Stimulated activated CD4-positive, alpha-beta T cell treated with anti-CD3 and anti-CD28 coated beads, Interleukin-12 subunit alpha, Interleukin-12 subunit beta, amount 100 ng/mL, for 48 hours (primary cell): ENCODE results near the gene FBXL4.
A peak's percentile ranks its signal among the peaks of the same experiment; 100 is the strongest.

Source experiments
- DNase-seq, 3 donors: peaks; one replicate each; pipeline ENCODE4 v3.0.0-alpha.2; 2020; ENCODE audit warnings: low read depth in 2 of 3, low spot score in 1 of 3

FBXL4 gene

DNA sequence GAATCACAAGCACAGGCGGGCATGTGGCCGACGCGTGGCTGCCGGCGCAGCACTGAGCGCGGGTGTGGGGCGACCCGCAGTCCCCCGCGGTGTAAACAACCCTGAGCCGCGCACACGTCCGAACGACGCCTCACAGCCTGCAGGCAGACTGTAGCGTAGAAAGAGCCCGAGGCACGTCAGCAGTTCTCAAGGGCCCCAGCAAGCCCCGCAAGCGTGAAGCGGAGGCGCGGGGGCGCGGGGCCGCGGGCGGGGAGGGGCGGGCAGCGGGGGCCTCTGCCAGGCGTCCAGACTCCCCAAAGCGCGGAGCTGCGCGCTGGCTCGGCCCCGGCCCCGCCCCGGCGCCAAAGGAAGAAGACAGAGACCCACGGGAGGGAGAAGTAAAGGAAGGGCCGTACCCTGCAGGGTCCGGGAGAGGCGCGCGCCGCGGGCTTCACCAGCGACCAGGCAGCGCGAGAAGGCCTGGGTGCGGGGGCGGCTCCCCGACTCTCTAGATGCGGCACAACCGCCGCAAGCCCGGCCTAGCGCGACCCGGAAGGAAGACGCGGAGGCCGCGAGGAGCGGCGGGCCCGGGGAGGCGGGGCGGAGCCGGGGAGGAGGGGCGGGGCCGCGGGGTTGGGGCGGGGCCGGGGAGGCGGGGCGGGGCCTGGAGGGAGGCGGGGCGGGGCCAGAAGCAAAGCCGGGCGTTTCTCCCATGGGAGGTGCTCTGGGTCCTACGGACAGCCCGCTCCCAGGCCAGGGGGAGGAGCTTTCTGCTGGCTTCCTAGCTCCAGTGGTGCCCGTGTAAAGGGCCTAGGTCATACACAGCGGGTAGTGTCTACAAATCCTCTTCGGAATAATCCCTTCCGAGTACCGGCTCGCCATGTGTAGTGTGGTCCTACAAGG lies at the start of gene FBXL4:
Gene FBXL4, minus strand, starts transcription at position 536 of the 882 bp plus-strand sequence. CDS start 20,958 bp downstream, outside the sequence.
- DNase-seq: peak; percentile 63 to 81 (median 71)

DNA sequence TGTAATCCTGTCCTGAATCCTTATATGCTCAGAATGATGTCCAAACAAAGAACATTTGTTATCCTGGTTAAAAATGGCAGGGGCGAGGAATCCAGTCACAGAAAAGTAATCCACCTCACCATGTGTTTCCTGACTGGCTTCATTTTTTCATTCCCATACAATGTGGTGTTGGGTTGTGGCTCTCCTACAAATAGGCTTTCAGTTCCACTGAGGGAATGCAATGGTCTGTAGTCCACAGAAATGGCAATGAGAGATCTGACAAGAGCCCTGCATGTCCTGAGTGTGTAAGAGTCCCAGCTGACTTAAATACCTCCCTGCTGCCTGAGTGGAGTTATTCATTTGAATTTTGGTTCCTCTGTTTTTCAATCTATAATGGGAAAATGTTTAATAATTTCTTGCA lies 47.4 kb upstream of the FBXL4 start:
- DNase-seq: no peak

DNA sequence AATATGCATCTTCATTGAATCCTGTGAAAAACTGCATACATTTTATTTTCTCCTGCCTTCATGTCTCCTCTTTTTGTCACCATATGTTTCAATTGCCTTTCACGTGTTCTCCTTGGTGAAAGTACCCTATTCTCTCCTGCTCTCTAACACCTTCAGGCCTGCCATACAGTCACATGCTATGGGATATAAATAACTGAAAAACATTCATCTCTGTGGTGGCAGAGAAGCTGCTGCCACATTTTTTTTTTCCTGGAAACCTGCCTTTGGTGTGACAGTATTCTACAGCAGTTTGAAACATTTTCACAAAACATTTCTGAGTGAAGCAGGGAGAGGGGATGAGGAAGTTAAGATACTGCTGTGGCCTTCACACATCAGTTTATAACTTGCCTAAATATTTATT lies 44.8 kb upstream of the FBXL4 start:
- no peak for DNase-seq

DNA sequence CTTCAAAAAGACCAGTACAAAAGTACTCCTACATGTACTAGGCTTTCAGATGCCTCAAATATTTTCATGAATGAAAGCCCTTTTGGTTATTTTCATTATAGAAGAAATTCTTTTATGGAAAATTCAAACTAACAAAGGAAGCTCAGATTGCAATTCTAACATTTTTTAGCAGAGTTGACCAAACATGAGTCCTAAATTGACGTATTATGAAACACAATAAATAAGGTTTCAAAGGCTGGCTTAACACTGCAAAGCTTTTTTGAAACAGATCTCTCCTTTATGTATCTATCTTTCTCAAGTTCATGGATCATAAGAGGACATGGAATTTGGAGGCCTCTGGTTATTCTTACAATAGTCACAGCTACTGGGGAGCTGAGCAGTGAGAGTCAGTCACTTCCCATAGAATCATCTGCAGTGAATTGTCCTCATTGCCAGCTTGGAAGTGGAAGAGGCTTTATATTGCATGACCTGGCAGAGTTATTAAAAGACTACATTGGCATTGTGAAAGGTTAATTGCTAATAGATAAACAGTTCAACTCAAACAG lies 38.4 kb upstream of the FBXL4 start:
- no peak for DNase-seq

DNA sequence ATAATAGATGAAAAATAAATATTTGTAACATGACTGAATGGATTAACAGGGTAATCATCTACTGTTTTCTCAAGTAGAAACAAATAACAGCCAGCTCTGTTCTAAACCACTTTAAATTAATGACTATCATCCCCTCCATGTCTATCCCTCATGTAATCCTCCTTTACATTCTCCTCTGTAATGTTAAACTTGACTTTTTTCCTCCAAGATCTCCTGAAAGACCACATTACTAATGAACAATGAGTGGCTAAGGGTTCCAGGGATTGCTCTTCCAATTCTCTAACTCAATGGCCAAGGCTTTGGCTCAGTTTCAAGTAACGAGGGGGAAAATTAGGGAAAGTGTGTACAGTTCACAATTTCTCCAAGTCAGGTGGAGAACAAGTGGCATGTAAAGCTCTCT lies 37.6 kb upstream of the FBXL4 start:
- DNase-seq: no peak

DNA sequence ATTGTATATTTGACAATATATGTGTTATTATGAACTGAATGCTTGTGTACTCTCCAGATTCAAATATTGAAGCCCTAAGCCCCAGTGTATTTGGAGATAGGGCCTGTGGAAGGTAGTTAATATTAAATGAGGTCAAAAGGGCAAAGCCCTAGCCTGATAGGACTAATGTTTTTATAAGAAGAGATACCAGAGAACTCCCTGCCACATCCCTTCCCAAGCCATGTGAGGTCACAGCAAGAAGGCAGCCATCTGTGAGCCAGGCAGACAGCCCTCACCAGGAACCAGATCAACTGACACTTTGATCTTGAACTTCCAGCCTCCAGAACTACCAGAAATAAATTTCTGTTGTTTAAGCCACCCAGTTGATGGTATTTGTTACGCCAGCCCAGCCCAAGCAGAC lies 36.4 kb upstream of the FBXL4 start:
- DNase-seq: no peak

DNA sequence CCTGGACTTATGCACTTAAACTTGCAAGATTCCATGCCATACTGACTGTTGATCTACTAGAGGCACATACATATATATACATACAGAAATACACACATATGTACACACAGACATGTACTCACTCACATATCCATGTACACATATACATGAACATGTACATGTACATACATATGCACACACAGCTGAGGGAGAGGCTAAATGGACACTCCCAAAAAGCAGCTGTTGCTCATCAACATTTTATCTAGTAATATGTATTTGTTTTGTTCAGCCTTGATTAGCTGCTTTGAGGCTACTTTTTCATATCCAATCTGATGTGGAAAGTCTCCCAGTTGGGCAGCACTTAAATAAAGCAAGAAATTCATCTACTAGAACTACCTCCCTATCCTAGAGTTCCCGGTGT lies 33.7 kb upstream of the FBXL4 start:
- no peak for DNase-seq

DNA sequence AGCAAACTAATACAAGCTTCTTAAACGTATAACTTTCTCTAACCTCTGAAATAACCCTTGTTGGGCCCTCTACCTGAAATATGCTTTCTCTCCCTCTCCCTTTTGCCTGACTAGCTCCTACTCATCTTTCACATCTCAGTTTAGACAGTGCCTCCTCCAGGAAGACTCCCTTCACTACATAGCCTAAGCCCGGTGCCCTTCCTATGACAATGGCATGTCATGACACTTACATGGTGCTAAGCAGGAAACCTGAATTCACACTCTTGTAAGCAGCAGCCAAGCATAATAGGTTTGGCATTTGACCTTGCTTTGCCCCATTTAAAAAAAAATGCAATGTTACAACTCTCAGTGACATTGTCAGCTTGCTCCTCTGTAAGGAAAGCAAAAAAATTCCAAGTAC lies 33.1 kb upstream of the FBXL4 start:
- DNase-seq: no peak

DNA sequence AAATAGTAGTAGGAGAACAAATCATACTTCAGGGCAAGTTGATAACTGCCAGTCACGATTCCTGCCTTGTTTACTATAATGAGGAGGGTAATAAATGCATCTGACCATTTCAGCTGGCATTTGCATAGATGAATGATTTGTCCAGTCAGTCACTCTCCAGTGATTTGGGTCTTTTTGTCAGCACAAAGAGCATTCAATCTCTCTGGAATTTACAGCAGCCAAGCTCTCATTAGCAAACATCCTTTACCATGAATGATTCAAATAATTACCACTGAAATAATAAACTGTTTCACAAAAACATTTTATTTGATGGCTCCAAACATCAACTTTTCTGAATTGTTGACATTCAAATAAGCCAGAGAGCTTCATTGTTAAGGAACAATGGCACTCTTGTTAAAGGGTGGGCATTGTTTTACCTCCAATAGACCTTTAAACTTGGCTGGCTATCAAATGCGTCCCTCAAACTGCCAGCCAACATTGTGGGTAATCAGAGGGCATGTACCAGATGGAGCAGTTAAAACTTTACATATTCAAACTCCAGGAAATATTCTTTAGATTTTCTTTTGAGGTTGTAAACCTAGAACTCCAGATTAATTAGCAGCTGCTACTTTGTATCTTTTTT lies 30.0 kb upstream of the FBXL4 start:
- DNase-seq: no peak

DNA sequence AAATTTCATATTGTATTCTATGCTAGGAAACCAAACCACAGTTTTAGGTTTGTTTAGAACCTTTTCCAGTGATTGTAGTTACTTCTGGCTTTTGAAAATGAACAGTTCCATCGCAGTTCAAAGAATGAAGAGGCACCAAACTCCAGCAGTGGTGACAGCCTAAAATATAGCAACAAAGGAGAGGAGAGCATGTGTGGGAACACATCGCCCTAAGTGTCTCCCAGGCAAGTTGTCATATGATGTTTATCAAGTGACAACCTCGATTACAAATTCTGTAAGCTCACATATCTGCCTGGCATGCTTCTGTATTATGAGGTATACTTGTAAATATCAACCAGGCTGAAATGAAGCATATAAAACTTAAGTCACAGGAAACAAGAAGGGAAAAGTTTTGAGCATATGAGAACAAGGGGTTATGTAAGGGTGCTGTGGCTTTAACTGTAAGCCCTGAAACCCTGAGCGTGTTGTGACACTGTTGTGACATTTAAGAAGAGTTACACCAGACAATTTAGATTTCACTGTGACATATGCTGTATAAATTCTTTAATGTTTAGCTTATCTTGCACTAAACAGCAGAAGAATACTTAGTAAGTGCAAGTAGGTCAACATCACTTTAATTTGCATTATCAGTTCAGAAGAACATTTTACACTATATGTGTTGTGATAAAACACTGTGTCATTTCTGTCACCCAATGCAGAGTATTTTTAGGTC lies 29.1 kb upstream of the FBXL4 start:
- DNase-seq: no peak

DNA sequence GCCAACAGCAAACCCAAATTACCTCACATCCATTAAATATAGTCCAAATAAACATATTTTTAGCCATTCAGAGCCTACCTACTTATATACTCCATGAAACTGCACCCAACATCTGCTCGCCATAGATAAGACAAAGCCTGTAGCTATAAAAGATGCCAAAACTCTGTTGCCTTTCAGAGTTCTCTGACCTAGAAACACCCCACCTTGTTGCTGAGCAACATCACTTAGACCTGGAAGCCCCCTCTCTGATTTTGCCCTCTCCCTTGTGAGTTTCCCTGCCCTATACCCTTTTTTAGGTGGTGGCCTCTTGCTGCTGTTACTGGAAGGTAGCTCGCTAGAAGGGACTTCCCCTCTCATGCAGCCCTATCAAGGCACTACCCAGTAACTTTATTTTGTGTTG lies 27.7 kb upstream of the FBXL4 start:
- no peak for DNase-seq

DNA sequence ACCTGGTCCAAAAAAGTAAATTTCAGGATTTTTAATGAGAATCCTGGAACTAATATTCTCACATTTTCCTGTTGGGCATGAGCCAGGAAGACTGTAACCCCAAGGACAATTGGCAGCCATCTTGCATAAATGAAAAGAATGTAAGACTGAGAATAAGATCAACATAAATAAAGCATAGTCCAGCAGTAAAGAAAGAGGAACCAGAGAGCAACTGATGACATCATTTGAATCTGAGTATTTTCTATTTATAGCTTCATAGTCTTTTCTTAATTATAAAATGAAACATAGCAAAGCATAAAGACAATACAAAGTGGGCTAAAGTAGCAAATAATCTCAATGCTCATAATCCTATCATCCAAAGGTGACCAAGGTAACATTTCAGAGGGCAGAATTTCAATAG lies 26.6 kb upstream of the FBXL4 start:
- DNase-seq: no peak

DNA sequence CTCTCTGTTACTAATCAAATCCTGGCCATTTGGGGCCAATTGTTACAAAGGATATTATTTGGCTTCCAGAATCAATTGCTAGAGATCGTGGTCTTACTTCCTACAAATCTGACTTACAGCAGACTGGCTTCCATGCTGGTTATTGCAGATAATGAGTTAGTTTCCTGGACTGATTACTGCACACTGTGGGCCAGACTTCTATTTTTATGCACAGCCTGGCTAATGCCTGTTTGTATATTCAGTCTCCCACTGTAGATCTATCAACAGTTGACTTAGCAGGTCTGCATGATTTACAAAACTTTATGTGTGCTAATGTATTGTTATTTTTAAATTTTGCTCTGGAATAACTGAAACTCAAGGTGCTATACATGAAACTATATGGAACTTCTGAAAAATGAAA lies 25.8 kb upstream of the FBXL4 start:
- DNase-seq: no peak

DNA sequence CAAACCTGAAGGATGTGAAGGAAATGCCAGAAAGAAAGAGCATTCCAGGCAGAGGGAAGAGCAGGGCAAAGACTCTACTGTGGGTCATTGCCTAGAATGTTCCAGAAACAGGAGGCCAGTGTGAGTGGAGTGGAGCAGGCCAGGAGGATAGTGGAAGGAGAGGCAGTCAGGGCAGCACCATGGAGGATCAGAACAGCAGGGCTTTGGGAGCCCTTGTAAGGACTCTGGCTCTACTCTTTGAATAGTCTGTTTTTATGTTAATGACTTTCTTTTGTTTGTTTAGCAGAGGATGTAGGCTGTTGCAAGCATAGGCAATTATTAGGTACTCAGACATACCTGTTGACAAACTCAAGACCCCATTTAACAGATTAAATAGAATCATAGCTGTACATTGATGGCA lies 23.6 kb upstream of the FBXL4 start:
- DNase-seq: no peak

DNA sequence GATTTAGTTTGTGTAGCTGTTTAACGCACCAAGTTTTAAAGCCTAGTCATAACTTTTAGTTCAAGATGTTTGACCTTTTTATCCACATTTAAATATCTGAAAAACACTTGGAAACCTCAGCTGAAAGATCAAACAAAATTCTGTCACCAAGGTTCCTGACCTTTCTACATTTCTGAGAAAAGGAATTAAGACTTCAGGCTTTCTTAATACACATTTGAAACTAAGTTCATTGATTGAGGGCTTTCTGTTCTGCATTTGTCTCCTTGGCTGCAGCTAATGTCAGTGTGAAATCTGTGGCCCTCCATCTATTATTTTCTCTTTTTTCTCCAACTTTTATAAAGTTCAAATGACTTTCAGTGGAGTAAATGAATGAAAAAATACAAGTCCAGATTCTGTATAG lies 22.7 kb upstream of the FBXL4 start:
- DNase-seq: no peak

DNA sequence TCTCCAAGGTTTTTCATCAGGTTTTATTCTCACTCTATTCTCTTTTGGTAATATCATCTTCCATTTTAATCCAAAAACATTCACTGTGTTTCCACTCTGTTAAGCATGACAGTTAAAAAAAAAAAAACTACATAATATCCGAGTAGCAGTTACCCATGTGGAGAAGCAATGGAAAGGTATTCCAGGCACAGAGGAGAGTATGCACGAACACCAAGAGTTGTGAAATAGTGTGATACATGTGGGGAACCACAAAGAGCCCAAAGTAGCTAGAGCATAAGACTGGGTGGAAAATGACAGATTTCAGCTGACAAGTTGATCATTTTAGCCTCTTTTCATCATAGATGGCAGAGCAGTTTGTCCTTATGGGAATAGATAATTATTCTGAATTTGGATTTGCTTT lies 19.9 kb upstream of the FBXL4 start:
- DNase-seq: no peak

DNA sequence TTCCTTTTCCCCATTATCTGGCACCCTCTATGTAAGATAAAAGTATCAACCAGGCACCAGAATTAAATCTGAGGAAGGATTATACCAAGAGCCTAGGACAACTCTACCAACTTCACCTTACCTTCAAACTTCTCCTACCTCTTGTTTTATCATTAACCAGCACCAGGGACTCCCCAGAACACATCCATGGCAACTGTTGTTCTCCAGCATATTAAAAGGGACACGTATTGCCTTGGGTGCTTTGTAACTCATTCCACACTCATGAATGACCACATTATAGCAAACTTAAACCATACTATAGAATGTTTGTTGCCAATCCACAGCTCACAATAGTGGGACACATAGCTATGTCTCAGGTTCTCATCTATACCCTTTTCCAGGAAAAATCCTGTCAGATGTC lies 11.9 kb upstream of the FBXL4 start:
- no peak for DNase-seq

DNA sequence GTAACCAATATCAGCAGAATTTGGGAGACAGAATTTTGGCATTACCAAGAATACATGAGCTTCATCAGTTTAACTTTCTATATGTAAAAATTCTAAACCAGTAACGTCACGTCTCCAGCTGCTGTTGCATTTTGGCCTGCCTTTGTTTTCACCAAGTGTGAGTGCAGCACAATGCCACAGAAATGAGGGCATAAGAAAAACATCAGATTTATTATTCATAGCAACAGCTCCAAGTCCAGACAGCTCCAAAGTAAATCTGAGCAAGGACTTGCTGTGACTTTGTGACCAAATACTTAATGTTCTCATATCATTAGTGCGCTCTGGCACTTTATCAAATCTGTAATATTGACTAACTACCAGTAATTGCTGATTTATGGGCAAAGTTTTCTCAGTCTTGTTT lies 11.0 kb upstream of the FBXL4 start:
- no peak for DNase-seq

DNA sequence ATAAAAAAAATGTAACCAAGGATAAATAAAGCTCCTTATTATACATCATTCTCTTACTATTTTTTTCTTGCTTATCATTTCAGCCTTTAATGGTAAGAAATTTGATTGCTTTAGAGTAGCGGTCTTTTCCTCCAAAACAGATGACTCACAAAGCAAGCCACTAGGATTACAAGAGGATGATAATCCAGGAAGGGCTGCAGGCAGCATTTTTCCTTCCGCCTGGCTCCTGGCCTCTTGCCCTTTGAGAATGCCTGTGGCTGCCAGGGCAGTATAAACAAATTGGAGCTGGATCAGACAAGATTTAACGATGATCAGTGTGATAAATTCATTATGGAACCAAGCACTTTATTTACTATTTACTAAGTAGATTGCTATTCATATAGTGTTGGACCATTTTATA lies 9.7 kb upstream of the FBXL4 start:
- DNase-seq: no peak

DNA sequence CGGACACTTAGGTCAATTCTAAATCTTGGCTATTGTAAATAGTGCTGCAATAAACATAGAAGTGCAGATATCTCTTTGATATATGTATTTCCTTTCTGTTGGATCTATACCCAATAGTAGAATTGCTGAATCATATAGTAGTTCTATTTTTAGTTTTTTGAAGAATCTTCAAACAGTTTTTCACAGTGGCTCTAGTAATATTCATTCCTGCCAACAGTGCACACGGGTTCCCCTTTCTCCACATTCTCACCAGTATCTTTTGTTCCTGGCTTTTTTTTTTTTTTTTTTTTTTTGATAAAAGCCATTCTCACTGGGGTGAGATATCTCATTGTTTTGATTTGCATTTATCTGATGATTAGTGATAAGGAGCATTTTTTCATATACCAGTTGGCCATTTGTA lies 1.8 kb upstream of the FBXL4 start:
- DNase-seq: no peak

DNA sequence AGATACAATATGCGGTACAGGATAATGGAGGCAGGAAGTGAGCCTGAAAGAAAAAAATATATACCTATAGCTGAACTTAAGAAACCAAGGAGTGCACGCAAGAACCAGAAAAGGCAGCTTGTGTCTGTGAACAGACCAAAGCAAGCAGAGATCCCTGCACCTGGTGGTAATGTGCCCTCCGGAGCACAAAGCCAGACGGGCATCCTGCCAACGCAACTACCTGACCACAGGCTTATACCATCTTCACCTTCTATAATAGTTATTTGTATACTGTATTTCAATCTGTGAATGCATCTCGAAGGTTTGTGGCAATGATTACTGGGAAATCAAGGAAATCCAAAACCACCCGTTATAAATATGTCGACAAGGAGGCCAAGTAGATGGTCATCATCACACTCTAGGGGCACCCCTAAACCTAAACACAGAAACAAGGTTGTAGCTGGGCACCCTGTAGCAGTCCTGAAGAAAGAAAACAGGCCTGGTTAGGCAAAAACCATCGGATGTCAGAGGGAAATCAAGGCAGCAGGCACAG lies 801 bp downstream of the FBXL4 start:
- peak in 2 of 3 donors; percentile 19 to 25 for DNase-seq
